ENCODE results near the gene SAMD9L. TPM values are rescaled to one million over a fixed set of nuclear protein-coding genes. Genes with fewer than 3 reads are reported as not detected.

Gene SAMD9L
- total and polyA plus RNA-seq, 2 of the 4 experiments (the other 2 are of a cell fraction) = 1.9 to 4.1 TPM

DNA sequence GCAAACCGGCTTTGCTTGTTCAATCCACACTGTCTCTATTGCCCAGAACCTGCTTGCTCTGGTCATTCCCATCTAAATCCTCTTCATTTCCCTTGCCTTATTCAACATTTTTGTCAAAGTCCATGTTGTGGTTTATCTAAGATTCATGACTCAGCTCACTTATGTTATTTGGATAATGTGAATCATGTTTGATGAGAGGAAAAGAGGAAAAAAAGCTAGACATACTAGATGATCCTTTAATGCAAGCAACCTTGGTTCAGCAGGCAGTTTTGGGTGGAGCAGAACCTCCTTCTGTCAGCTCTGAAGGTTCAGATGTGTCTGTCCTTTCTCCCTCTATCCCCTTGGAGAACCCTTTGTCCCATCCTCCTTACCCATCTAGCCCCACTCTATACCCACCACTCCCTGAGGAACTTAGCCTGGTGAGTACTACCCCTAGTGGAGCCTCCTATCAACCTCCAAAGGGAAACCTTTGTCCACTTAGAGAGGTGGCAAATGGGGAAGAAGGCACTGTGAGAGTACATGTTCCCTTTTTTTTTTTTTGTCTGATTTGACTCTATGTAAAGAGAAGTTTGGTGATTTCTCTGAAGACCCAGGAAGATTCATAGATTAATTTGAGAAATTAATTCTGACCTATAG lies 2.1 kb upstream of the SAMD9L start:
- in situ Hi-C loops (cut with MboI; ENCODE audit: low sequenced_read_pairs) (no loop called here), dilution Hi-C loops (cut with HindIII; ENCODE audit: low sequenced_read_pairs, unreplicated experiment) (no loop called here), intact Hi-C loops (cut with micrococcal nuclease) (no loop called here)
- Histone ChIP-seq H3K9ac (ENCODE audit: low read depth, low read length) (no peak overlapping the region), H4K8ac (ENCODE audit: low read depth in 2 of 2, low read length in 2 of 2) (peak overlapping the region in 1 of 2 experiments; percentile 61; a peak in 1 of 4 replicates), H4K91ac (ENCODE audit: insufficient read depth, low read depth, low read length) (0 out of 2 replicates have a peak overlapping the region, but pooled peaks have one; percentile 16), H3K4me2 (ENCODE audit: low read depth, low read length) (peak overlapping the region; percentile 27; the same call in 1 of the 2 replicates), H3K4me1 (ENCODE audit: control insufficient read depth, insufficient read depth, low read length) (peaks cover 7% of the 10 kb centered on the region; the same call in 1 of the 2 replicates), H2AK9ac (replicated peaks; ENCODE audit: low read depth, low read length, poor library complexity) (no peak overlapping the region), H3K27ac (ENCODE audit: insufficient read depth, low read length) (no peak overlapping the region), H2AFZ (replicated peaks; ENCODE audit: low read length, poor library complexity) (peak overlapping the region; percentile 76), H3K9me1 (ENCODE audit: insufficient read depth, low read length) (no peaks in the 10 kb centered on the region), H2AK5ac (ENCODE audit: low read depth, low read length) (0 out of 2 replicates have a peak overlapping the region, but pooled peaks have one; percentile 26), H3K27me3 (ENCODE audit: control insufficient read depth, insufficient read depth, low read length) (no peaks in the 10 kb centered on the region), H3K4me3 (ENCODE audit: insufficient read depth, low read depth, low read length) (no peak overlapping the region), H2BK5ac (ENCODE audit: low read depth, low read length, poor library complexity, severe bottlenecking) (no peak overlapping the region), H3K36me3 (ENCODE audit: control insufficient read depth, insufficient read depth, low read length) (no peaks in the 10 kb centered on the region), H4K20me1 (ENCODE audit: insufficient read depth, low read length) (no peaks in the 10 kb centered on the region), H3K18ac (ENCODE audit: low read depth, low read length) (peak overlapping the region; percentile 80; the same call in 1 of the 2 replicates), H2BK20ac (ENCODE audit: low read depth, low read length) (no peak overlapping the region), H4K5ac (ENCODE audit: low read depth, low read length) (peak overlapping the region; percentile 78; the same call in 1 of the 2 replicates), H3K79me1 (ENCODE audit: low read depth in 1 of 2, low read length in 2 of 2) (0 out of 4 replicates have a peak, but pooled peaks cover 0 to 5% of the 10 kb centered on the region in 2 experiments), H2BK120ac (ENCODE audit: low read depth, low read length) (peak overlapping the region; percentile 78; the same call in 1 of the 2 replicates), H3K56ac (ENCODE audit: extremely low read depth, insufficient read depth, low read length) (no peak overlapping the region; the same call in 1 of the 2 replicates), H3K14ac (replicated peaks; ENCODE audit: low read depth, low read length) (0 out of 2 replicates have a peak overlapping the region, but pooled peaks have one; percentile 36), H3K23ac (ENCODE audit: low read depth, low read length) (no peak overlapping the region), H3K9me3 (ENCODE audit: control insufficient read depth, insufficient read depth, low read length) (no peaks in the 10 kb centered on the region), H3K4ac (ENCODE audit: low read depth, low read length) (peak overlapping the region; percentile 29; the same call in 1 of the 2 replicates), H2BK15ac (ENCODE audit: low read depth, low read length) (peak overlapping the region; percentile 41; the same call in 1 of the 3 replicates)
- ATAC-seq (ENCODE audit: low read depth) (peak; percentile 75), DNase-seq (peak; percentile 73)
- ChIA-PET CTCF (interaction anchor here (0.6 kb wide), 1 partner anchor 55 kb away, joined by 5 read pairs; no protein-coding TSS in a partner anchor), POLR2A (ENCODE audit: unreplicated experiment) (no interaction called here)
- BruUV-seq (replicated peaks) = no TSS peak
- WGBS, 2 experiments (ENCODE audit: extremely low coverage in 2 of 2, insufficient read length in 1 of 2) = no CpG with 5 or more reads among the region's 1 CpG
- TF ChIP-seq MAFK (IDR thresholded peaks at IDR 0.05; ENCODE audit: low read depth, low read length) (peak; percentile 40; the same call in 1 of the 2 replicates), NFE2L2 (IDR thresholded peaks at IDR 0.05; ENCODE audit: low read depth, low read length) (no peak), FOS (IDR thresholded peaks at IDR 0.05; ENCODE audit: low read depth, low read length) (peak; percentile 43; the same call in 1 of the 2 replicates)

Measured in IMR-90 (cell line).